Measurements from ENCODE around the gene LPCAT3. TPM values are rescaled to one million over a fixed set of nuclear protein-coding genes. Genes with fewer than 3 reads are reported as not detected.
A peak's percentile ranks its signal among the peaks of the same experiment; 100 is the strongest.

Gene LPCAT3
- total and polyA plus RNA-seq, 2 of the 13 experiments (the other 11 are each of a cell fraction or from before 2014, with no cell fraction given), result 44.5 to 64.3 TPM

DNA sequence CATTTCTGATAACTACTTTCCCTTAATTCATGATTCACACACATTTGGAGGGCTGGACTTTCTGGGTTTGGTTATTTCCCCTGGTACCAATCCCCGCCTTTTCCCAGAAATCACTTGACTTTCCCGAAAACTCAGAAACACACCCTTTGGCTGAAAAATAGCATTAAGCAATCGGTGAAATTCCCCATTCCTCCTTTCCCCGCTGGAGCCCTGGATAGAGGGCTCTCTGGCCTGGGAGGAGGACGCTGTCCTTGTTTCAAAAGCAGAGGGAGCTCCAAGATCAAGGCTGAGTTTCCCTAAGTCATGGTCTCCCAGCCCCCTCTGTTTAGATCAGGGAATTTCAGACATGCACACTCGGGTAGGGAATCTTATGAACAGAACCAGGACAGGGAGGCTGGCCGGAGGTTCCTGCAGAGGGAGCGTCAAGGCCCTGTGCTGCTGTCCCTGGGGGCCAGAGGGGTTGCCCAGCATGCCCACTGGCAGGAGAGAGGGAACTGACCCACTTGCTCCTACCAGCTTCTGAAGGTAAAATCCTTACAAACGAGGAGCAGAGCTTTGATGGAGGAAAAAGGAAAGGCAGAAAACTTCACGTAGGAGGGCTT, 42.2 kb upstream of the LPCAT3 start, which contains the start of gene C1S (continued):
- TF ChIP-seq BCLAF1 (IDR thresholded peaks at IDR 0.05) (no peak), ZNF124 (CRISPR knock-in tag; IDR thresholded peaks at IDR 0.05) (no peak), ZNF639 (CRISPR knock-in tag; conservative IDR thresholded peaks at IDR 0.05) (no peak), ZGPAT (CRISPR knock-in tag; IDR thresholded peaks at IDR 0.05) (peak; percentile 56; the same call in 1 of the 2 replicates), ZNF326 (CRISPR knock-in tag; IDR thresholded peaks at IDR 0.05; ENCODE audit: borderline replicate concordance) (no peak), ZSCAN22 (CRISPR knock-in tag; IDR thresholded peaks at IDR 0.05) (no peak), ATRX (CRISPR knock-in tag; IDR thresholded peaks at IDR 0.05; ENCODE audit: borderline replicate concordance) (no peak), SNAPC4 (CRISPR knock-in tag; IDR thresholded peaks at IDR 0.05) (no peak), GABPB1 (CRISPR knock-in tag; IDR thresholded peaks at IDR 0.05) (no peak), ZFYVE20 (CRISPR knock-in tag; IDR thresholded peaks at IDR 0.05; ENCODE audit: borderline replicate concordance, low read depth) (no peak), ZNF776 (CRISPR knock-in tag; IDR thresholded peaks at IDR 0.05) (no peak)
- TF ChIP-seq, protein P1, sequence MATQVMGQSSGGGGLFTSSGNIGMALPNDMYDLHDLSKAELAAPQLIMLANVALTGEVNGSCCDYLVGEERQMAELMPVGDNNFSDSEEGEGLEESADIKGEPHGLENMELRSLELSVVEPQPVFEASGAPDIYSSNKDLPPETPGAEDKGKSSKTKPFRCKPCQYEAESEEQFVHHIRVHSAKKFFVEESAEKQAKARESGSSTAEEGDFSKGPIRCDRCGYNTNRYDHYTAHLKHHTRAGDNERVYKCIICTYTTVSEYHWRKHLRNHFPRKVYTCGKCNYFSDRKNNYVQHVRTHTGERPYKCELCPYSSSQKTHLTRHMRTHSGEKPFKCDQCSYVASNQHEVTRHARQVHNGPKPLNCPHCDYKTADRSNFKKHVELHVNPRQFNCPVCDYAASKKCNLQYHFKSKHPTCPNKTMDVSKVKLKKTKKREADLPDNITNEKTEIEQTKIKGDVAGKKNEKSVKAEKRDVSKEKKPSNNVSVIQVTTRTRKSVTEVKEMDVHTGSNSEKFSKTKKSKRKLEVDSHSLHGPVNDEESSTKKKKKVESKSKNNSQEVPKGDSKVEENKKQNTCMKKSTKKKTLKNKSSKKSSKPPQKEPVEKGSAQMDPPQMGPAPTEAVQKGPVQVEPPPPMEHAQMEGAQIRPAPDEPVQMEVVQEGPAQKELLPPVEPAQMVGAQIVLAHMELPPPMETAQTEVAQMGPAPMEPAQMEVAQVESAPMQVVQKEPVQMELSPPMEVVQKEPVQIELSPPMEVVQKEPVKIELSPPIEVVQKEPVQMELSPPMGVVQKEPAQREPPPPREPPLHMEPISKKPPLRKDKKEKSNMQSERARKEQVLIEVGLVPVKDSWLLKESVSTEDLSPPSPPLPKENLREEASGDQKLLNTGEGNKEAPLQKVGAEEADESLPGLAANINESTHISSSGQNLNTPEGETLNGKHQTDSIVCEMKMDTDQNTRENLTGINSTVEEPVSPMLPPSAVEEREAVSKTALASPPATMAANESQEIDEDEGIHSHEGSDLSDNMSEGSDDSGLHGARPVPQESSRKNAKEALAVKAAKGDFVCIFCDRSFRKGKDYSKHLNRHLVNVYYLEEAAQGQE (IDR thresholded peaks at IDR 0.05; ENCODE audit: borderline replicate concordance in 1 of 2, low read depth in 1 of 2, low read length in 2 of 2), result no peak
- TF ChIP-seq, protein P2, sequence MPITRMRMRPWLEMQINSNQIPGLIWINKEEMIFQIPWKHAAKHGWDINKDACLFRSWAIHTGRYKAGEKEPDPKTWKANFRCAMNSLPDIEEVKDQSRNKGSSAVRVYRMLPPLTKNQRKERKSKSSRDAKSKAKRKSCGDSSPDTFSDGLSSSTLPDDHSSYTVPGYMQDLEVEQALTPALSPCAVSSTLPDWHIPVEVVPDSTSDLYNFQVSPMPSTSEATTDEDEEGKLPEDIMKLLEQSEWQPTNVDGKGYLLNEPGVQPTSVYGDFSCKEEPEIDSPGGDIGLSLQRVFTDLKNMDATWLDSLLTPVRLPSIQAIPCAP (CRISPR knock-in tag; IDR thresholded peaks at IDR 0.05; ENCODE audit: low read depth), result no peak

Measured in HepG2 (cell line).